Body of pancreas (tissue), 4 donors: Measurements from ENCODE around the gene SLC25A19.

ENCODE experiments used
- POLR2A ChIP-seq, 3 donors: fragments of 450-650 bp; IDR thresholded peaks; one replicate each; pipeline ENCODE4 v1.6.1; 2016; ENCODE audit warnings: antibody characterized with exemption in 3 of 3, mild to moderate bottlenecking in 2 of 3
- TF ChIP-seq, protein P1 (sequence below), 7 experiments: fragments of 450-650 bp in 4 of 7; fragments of 200-600 bp in 3 of 7; sonication (generic) in 3 of 7; IDR thresholded peaks; one replicate each; pipeline ENCODE4 v1.5.1; 2016 to 2019; ENCODE audit warnings: antibody characterized with exemption in 7 of 7

DNA sequence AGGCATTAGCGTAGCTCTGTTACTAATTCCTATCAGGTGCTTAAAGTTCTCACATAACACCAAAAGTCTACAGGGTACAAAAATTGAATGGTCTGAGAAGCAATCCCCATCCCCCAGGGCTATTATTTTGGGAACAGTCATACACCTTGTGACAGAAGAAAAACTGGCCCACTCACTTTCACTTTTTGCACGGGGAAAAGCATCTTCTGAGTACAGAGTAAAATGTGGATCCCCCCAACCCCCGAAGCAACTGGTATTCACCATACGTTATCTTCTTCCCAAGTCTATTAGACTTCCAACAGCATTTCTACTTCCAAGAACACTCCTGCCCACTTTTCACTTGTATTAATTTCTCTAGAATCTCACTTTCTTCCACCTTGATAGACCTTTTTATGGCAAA is 39.7 kb downstream of the SLC25A19 start:
- TF ChIP-seq, protein P1, sequence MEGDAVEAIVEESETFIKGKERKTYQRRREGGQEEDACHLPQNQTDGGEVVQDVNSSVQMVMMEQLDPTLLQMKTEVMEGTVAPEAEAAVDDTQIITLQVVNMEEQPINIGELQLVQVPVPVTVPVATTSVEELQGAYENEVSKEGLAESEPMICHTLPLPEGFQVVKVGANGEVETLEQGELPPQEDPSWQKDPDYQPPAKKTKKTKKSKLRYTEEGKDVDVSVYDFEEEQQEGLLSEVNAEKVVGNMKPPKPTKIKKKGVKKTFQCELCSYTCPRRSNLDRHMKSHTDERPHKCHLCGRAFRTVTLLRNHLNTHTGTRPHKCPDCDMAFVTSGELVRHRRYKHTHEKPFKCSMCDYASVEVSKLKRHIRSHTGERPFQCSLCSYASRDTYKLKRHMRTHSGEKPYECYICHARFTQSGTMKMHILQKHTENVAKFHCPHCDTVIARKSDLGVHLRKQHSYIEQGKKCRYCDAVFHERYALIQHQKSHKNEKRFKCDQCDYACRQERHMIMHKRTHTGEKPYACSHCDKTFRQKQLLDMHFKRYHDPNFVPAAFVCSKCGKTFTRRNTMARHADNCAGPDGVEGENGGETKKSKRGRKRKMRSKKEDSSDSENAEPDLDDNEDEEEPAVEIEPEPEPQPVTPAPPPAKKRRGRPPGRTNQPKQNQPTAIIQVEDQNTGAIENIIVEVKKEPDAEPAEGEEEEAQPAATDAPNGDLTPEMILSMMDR (IDR thresholded peaks at IDR 0.05) = no peak
- no peak for TF ChIP-seq POLR2A (IDR thresholded peaks at IDR 0.05)
